Astrocyte (in vitro differentiated cells and primary cell): ENCODE data around the gene PDLIM5. TPM values are rescaled to one million over a fixed set of nuclear protein-coding genes. Genes with fewer than 3 reads are reported as not detected.
A peak's percentile ranks its signal among the peaks of the same experiment; 100 is the strongest.

ENCODE experiments used
- DNase-seq: peaks from one replicate; pipeline ENCODE4 v3.0.0-alpha.2; 2010; ENCODE audit warnings: low read depth
- FAIRE-seq: peaks from 2 replicates; lab custom pipeline; 2011; peaks lifted over from hg19 to GRCh38; lab: Jason Lieb, UNC
- H2AFZ ChIP-seq: 2 replicates; pipeline ENCODE4 v1.6.0; 2012; ENCODE audit warnings: low read depth, low read length, inconsistent platforms
- H3K27ac ChIP-seq: 2 replicates; pipeline ENCODE4 v1.5.1; 2011; ENCODE audit warnings: low read depth, low read length, inconsistent platforms
- H3K27me3 ChIP-seq: 2 replicates; pipeline ENCODE4 v1.6.0; 2011; ENCODE audit warnings: low read length, inconsistent platforms; ENCODE audit not compliant: insufficient read depth
- H3K36me3 ChIP-seq: 2 replicates; pipeline ENCODE4 v1.5.1; 2011; ENCODE audit warnings: low read length, inconsistent platforms; ENCODE audit not compliant: insufficient read depth
- H3K4me1 ChIP-seq: 2 replicates; pipeline ENCODE4 v1.5.1; 2011; ENCODE audit warnings: low read length, inconsistent platforms; ENCODE audit not compliant: insufficient read depth
- H3K4me2 ChIP-seq: 2 replicates; pipeline ENCODE4 v1.6.0; 2012; ENCODE audit warnings: low read length, inconsistent platforms
- H3K4me3 ChIP-seq: 2 replicates; pipeline ENCODE4 v1.5.1; 2011; ENCODE audit warnings: low read depth, mild to moderate bottlenecking, low read length, inconsistent platforms; ENCODE audit not compliant: insufficient read depth
- H3K79me2 ChIP-seq: 2 replicates; pipeline ENCODE4 v1.6.0; 2012; ENCODE audit warnings: mild to moderate bottlenecking, low read length, inconsistent platforms; ENCODE audit not compliant: insufficient read depth
- H3K9ac ChIP-seq: 2 replicates; pipeline ENCODE4 v1.6.0; 2012; ENCODE audit warnings: mild to moderate bottlenecking, low read length, inconsistent platforms
- H3K9me3 ChIP-seq: 2 replicates; pipeline ENCODE4 v1.5.1; 2012; ENCODE audit warnings: low read depth, mild to moderate bottlenecking, low read length, inconsistent platforms; ENCODE audit not compliant: insufficient read depth
- H4K20me1 ChIP-seq: 2 replicates; pipeline ENCODE4 v1.6.0; 2012; ENCODE audit warnings: low read length, inconsistent platforms; ENCODE audit not compliant: insufficient read depth
- H3K27ac Mint-ChIP-seq: one replicate; pipeline ENCODE4 v1.8.0; 2021; ENCODE audit warnings: mild to moderate bottlenecking, mixed read lengths; ENCODE audit not compliant: unreplicated experiment
- H3K27me3 Mint-ChIP-seq: one replicate; pipeline ENCODE4 v1.8.0; 2021; ENCODE audit warnings: low read depth, mixed read lengths; ENCODE audit not compliant: unreplicated experiment
- H3K36me3 Mint-ChIP-seq: one replicate; pipeline ENCODE4 v1.8.0; 2021; ENCODE audit warnings: low read depth, mixed read lengths; ENCODE audit not compliant: unreplicated experiment
- H3K4me1 Mint-ChIP-seq: one replicate; pipeline ENCODE4 v1.8.0; 2021; ENCODE audit warnings: low read depth, mixed read lengths; ENCODE audit not compliant: unreplicated experiment
- H3K4me3 Mint-ChIP-seq: one replicate; pipeline ENCODE4 v1.8.0; 2021; ENCODE audit warnings: mild to moderate bottlenecking, moderate library complexity, mixed read lengths; ENCODE audit not compliant: unreplicated experiment
- H3K9me3 Mint-ChIP-seq: one replicate; pipeline ENCODE4 v1.8.0; 2021; ENCODE audit warnings: mild to moderate bottlenecking, mixed read lengths; ENCODE audit not compliant: unreplicated experiment
- EZH2 ChIP-seq: IDR thresholded peaks from 2 replicates; pipeline ENCODE4 v1.6.1; 2012; ENCODE audit warnings: mild to moderate bottlenecking, low read length, inconsistent platforms; ENCODE audit not compliant: insufficient read depth
- total RNA-seq: library from RNA; stranded (reverse); gene quantifications from 2 replicates; pipeline ENCODE4 v1.2.1, GENCODE V29; 2021
- TF ChIP-seq, protein P1 (sequence below): IDR thresholded peaks from 2 replicates; pipeline ENCODE4 v1.5.1; 2011; ENCODE audit warnings: low read depth, mild to moderate bottlenecking, inconsistent platforms, low read length, moderate library complexity; ENCODE audit not compliant: insufficient read depth

Gene PDLIM5
- total RNA-seq, 1 donor from 2014 or later: 181 TPM

DNA sequence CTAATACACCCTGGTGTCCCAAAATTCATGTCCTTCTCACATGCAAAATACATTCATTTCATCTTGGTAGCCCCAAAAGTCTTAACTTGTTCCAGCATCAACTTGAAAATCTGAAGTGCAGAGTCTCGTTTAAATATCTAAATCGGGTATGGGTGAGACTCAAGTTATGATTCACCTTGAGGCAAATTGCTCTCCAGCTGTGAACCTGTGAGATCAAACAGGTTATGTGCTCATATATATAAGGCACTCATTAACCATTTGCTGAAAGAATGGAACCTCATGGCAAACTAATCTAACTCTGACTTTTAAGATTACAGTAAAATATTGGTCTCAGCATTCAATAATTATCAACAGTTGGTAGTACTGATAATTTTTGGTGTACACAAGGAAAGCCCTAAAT lies 55.5 kb downstream of the PDLIM5 start:
- peaks cover 99% of the 10 kb centered on the region for H3K79me2 ChIP-seq
- H3K4me3 Mint-ChIP-seq: no peak overlapping the region
- H3K9me3 ChIP-seq: no peaks in the 10 kb centered on the region
- H2AFZ ChIP-seq: no peak overlapping the region
- peak overlapping the region; percentile 58 for H3K4me2 ChIP-seq
- no peaks in the 10 kb centered on the region for H3K9me3 Mint-ChIP-seq
- H3K4me3 ChIP-seq: no peak overlapping the region
- H3K9ac ChIP-seq: peak overlapping the region; percentile 45
- H4K20me1 ChIP-seq: peaks cover 34% of the 10 kb centered on the region
- no peaks in the 10 kb centered on the region for H3K27me3 Mint-ChIP-seq
- H3K27me3 ChIP-seq: no peaks in the 10 kb centered on the region
- H3K27ac Mint-ChIP-seq: peak overlapping the region; percentile 43
- no peaks in the 10 kb centered on the region for H3K36me3 ChIP-seq
- H3K27ac ChIP-seq: peak overlapping the region; percentile 73
- peaks cover 24% of the 10 kb centered on the region for H3K4me1 ChIP-seq
- DNase-seq (no peak), FAIRE-seq (no peak)
- H3K36me3 Mint-ChIP-seq: peaks cover 6% of the 10 kb centered on the region
- TF ChIP-seq EZH2: no peak
- TF ChIP-seq, protein P1, sequence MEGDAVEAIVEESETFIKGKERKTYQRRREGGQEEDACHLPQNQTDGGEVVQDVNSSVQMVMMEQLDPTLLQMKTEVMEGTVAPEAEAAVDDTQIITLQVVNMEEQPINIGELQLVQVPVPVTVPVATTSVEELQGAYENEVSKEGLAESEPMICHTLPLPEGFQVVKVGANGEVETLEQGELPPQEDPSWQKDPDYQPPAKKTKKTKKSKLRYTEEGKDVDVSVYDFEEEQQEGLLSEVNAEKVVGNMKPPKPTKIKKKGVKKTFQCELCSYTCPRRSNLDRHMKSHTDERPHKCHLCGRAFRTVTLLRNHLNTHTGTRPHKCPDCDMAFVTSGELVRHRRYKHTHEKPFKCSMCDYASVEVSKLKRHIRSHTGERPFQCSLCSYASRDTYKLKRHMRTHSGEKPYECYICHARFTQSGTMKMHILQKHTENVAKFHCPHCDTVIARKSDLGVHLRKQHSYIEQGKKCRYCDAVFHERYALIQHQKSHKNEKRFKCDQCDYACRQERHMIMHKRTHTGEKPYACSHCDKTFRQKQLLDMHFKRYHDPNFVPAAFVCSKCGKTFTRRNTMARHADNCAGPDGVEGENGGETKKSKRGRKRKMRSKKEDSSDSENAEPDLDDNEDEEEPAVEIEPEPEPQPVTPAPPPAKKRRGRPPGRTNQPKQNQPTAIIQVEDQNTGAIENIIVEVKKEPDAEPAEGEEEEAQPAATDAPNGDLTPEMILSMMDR: no peak
- H3K4me1 Mint-ChIP-seq: peaks cover 40% of the 10 kb centered on the region

DNA sequence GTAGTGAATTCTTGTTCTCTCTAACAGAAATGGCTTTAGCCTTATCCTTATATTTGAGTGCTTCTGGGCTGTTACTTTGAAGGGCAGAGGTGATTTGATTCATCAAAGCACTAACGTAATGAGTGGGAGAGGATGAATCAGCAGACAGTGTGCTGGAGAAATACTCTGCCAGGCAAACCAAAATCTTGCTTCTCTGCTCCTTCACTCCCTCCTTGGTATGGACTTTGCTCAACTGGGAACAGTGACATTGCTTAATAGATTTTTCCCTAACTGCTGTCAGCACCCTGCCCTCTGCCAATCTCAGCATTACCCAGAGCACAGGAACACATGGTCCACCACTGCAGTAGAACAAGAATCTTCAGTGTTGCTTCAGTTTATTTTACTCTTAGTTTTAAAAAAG lies 56.0 kb downstream of the PDLIM5 start:
- FAIRE-seq (peak; percentile 23), DNase-seq (peak; percentile 91)
- Histone ChIP-seq H3K4me3 (no peak overlapping the region), H3K9ac (peak overlapping the region; percentile 45), H3K27ac (peak overlapping the region; percentile 73), H3K4me2 (peak overlapping the region; percentile 58), H3K79me2 (peaks cover 99% of the 10 kb centered on the region), H3K27me3 (no peaks in the 10 kb centered on the region), H3K36me3 (no peaks in the 10 kb centered on the region), H4K20me1 (peaks cover 33% of the 10 kb centered on the region), H2AFZ (no peak overlapping the region), H3K4me1 (peaks cover 24% of the 10 kb centered on the region), H3K9me3 (no peaks in the 10 kb centered on the region)
- Mint-ChIP-seq H3K27ac (peak overlapping the region; percentile 43), H3K9me3 (no peaks in the 10 kb centered on the region), H3K4me3 (no peak overlapping the region), H3K27me3 (no peaks in the 10 kb centered on the region), H3K36me3 (peaks cover 6% of the 10 kb centered on the region), H3K4me1 (peaks cover 40% of the 10 kb centered on the region)
- TF ChIP-seq, protein P1: no peak
- TF ChIP-seq EZH2: no peak

DNA sequence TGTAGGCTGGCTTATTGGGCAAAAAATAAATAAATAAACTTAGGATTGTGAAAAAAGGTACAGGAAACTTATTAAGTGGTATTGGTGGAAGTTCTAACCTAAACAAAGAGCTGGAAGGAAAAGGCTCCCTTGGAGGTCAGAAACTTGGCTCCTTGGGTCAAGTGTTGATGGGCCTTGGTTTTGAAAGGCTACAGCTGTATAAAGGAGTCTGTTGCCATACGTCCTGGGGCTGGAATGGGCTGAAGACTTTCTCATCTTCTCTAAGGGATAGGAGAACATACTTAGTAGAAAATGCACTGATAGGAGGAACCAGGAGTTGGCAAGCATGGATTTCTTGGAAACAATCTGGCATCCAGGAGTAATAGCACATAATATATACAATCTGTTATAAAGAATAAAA lies 56.6 kb downstream of the PDLIM5 start:
- Histone ChIP-seq H2AFZ (no peak overlapping the region), H3K9ac (peak overlapping the region; percentile 45), H3K4me1 (peaks cover 24% of the 10 kb centered on the region), H3K27me3 (no peaks in the 10 kb centered on the region), H3K4me3 (no peak overlapping the region), H3K4me2 (peak overlapping the region; percentile 58), H3K79me2 (peaks cover 99% of the 10 kb centered on the region), H3K36me3 (no peaks in the 10 kb centered on the region), H4K20me1 (peaks cover 33% of the 10 kb centered on the region), H3K9me3 (no peaks in the 10 kb centered on the region), H3K27ac (peak overlapping the region; percentile 73)
- Mint-ChIP-seq H3K27ac (peak overlapping the region; percentile 43), H3K9me3 (no peaks in the 10 kb centered on the region), H3K4me3 (no peak overlapping the region), H3K36me3 (peaks cover 5% of the 10 kb centered on the region), H3K4me1 (peaks cover 40% of the 10 kb centered on the region), H3K27me3 (no peaks in the 10 kb centered on the region)
- DNase-seq (no peak), FAIRE-seq (no peak)
- TF ChIP-seq, protein P1: no peak
- no peak for TF ChIP-seq EZH2
